Measurements from ENCODE around the gene HMOX1.

- TF ChIP-seq EZH2 (optimal IDR thresholded peaks at IDR 0.05; ENCODE audit: low read depth, low read length), result no peak
- TF ChIP-seq CTCF (IDR thresholded peaks at IDR 0.05; ENCODE audit: low read length), result no peak
Observed at GRCh38 chr22:35440129-35440528, 59.2 kb downstream of the HMOX1 start.

All from MM.1S (cell line).